Skin epidermis (tissue), 12 donors: ENCODE measurements around the gene MYO1H.
A peak's percentile ranks its signal among the peaks of the same experiment; 100 is the strongest.
"Not testable (repeated sequence)": the region's sequence is repeated elsewhere in the genome, so short reads cannot be mapped to it uniquely, and the experiment has no call there.

ENCODE experiments used
- H3K27ac ChIP-seq, 21 experiments: fragments of 200-600 bp; sonication (generic) in 11 of 21; one replicate each; pipeline ENCODE4 v1.5.0; 2020; ENCODE audit warnings: mild to moderate bottlenecking in 3 of 21, inconsistent platforms in 2 of 21, moderate library complexity in 2 of 21
- H3K4me3 ChIP-seq, 7 experiments: fragments of 200-600 bp; sonication (generic) in 2 of 7; one replicate each; pipeline ENCODE4 v1.5.0; 2020; ENCODE audit warnings: inconsistent platforms in 2 of 7, mild to moderate bottlenecking in 2 of 7, moderate library complexity in 1 of 7

MYO1H gene

DNA sequence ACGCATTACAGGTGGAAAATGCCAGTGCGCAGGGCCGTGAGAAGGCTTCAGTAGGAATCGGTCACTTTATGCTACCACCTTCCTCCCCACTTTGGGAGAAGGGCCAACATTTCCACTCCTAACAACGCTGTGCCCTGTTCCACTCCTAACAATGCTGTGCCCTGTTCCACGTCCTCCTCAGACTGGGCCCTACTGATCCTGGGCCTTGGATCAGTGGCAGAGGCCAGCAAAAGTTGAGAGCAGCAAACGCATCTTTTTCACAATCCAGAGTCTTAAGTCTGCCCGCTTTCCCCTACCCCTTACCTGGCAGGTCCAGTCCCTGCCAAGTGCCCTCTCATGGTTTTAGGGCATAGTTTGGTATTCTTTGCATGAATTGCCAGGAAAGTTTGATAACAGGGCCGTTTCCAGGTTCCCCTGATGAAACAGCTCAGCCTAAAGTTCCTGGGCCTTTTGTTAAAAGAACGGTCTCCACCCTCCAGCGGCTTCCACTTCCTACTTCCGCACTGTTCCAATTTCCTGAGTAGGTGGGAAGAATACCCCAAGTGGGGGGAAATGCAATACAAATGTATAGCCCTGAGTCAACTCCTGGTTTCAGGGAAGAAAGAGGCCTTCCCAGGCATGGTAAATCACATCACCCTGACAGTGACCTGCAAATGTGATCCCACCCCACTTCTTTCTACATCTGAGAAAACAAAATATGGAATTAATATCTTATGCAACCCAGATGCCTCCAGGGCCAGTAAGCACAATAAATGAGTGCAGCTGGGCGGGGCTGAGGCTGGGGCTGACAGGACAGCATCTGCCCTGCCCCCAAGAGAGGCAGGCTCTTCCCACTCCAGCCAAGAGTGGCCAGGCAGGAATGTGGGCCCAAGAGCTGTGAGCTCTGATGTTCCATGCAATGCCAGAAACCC lies 114.4 kb downstream of the MYO1H start:
- Histone ChIP-seq H3K27ac (peak overlapping the region; percentile 35 to 94 (median 87)), H3K4me3 (no peak overlapping the region)

DNA sequence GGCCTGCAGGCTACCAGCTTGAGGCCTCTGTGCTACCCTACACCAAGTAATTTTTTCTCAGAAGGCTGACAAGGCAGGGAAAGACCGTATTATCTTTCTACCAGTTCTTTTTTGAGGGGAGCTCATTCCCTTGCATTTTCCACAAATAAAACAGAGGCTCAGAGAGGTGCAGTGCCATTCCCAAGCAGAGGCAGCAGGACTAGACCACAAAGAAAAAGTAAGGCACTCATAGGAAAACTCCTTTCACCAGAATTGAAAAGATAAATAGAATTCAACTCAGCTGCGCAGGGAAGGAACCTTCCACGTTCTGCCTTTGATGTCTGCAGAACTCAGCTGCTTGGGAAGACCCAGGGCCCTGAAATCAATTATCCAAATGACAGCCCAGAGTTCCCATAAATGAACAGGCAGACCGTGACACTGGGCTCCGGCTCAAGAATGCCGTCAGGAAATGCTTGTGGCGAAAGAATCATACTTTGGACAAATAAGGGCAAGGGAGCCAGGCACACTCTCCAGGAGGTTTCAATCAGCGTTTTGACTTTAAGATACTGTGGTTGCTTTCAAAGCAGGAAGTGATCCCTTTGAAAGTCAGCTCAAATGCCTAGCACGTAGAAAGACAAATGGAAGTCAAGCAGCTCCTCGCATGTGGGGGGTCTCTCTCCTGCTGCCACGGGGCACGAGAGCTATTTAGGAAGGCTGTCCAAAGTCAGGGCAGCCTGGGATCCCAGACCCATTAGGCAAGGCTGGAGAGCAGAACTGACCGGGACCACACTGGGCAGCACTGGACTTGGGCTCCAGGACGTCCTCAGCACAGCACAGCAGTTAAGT lies 115.4 kb downstream of the MYO1H start:
- peak overlapping the region; percentile 40 to 94 (median 85) for H3K27ac ChIP-seq
- peak overlapping the region in 1 of 7 experiments; percentile 6 for H3K4me3 ChIP-seq

DNA sequence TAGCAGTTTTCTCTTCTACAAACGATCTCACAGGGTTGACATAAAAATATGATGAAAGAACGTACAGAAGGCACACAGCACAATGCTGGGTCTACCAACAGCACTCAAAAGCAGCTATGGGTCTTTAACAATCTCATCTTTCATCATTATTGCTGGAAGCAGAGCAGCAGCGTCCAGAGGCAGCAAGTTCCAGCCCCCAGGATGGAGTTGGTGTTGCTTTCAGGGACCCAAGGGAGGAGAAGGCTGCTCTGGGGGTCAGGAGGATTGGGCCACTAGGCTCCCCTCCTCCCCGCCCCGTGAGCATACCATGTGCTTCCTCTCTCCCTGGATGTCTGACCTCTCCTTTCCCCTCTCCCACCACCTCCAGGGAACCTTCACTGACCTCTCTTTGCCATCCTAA lies 116.1 kb downstream of the MYO1H start:
- peak overlapping the region in 1 of 7 experiments; percentile 6 for H3K4me3 ChIP-seq
- H3K27ac ChIP-seq: peak overlapping the region; percentile 40 to 94 (median 85)

DNA sequence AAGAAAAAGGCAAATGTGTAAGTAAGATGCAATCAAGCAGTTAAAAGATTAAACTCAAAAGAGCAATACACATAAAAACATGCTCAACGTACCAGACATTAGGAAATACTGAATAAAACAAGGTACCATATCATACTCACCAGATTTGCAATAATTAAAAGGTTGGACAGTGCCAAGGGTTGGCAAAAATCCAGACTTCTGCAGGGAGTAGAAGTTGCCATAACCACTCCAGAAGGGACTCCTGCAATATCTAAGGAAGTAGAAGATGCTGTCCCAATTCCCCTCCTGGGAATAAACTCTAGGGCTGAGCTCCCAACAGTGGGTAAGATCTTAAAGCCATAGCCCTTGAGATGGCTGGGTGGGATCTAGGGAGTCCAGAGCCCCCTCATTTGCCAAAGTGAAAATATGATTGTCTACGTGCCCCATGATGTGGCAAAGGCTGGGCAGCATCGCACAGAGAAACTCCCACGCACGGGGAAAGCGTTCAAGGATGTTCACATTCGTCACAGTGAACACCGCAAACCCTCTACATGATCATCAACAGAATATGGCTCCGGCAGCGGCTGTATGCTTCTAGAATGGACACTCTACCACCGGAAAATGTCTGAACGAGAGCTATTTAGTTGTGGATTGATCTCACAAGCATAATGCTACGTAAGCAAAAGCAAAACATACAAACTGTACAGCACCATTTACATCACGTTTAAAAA lies 117.1 kb downstream of the MYO1H start:
- peak overlapping the region in 13 of 21 experiments; percentile 21 to 94 (median 87) for H3K27ac ChIP-seq
- H3K4me3 ChIP-seq: no peak overlapping the region

DNA sequence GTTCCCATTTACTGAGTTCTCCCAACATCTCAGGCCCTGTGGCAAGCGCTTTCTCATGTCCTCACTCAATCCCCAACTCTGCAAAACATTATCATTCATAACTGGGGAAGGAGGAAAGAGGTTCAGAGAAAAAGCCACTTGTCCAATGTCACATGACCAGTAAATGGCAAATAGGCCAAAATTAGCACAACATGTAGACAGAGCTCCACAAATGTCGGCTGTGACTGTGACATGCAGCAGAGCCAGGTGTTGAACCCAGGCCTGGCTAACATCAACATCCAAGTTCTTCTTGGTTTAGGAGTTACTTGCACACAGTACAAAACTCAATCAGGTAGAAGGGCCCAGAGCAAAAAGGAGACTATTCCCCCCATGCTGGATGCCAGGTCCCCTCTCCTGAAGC lies 118.6 kb downstream of the MYO1H start:
- Histone ChIP-seq H3K27ac (peak overlapping the region in 8 of 21 experiments; percentile 7 to 82 (median 64)), H3K4me3 (no peak overlapping the region)

DNA sequence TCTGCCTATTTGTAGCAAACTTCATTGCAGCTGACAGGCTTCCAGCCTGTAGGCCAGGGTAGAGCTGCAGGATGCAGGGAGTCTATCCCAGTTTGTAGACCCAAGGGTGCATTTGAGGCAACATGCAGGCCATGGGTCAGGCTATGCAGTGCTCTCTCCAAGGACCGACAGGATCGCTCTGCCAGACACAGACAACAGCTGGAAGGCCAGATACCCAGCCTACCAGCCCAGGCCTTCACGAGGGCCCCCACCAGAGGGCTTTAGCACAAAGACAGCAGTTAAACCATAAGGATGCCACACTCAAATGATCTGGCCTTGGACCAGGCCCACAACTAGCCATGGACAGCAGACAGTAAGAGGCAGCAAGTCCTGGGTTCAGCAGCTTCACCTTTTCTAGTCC lies 119.1 kb downstream of the MYO1H start:
- peak overlapping the region in 12 of 21 experiments; percentile 7 to 76 (median 44) for H3K27ac ChIP-seq
- H3K4me3 ChIP-seq: no peak overlapping the region

DNA sequence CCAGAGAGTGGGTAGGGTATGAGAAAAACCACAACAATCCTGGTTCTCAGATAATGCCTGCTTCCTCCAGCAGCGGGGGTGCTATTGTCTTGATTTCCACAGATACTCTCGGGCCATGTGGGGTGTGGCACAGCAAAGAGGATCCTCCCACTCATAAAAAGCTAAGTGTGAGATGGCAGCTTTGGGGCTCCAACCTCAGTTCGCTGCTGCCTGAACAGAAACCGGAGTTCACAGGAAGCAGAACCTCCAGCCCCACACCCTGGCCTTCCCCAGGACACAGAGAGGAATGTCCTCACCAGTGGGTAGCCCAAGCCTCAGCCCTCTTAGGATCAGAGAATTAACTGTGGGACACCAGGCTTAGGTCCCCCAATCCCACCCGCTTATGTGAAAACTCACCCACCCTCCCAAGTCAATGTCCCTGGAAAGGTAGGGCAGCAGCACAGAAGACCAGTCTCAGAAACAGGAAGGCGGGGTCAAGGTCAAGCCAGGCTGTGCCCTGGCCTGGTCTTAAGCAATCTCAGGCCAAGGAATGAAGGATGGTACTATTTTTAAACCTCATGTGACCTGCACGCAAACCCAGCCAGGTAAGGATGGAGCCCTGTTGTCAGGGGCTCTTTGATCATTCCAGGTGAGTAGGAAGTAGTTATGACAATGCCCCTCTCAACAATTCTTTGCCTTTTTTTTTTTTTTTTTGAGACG lies 120.4 kb downstream of the MYO1H start:
- peak overlapping the region in 14 of 21 experiments; percentile 1 to 76 (median 44) for H3K27ac ChIP-seq
- H3K4me3 ChIP-seq: no peak overlapping the region

DNA sequence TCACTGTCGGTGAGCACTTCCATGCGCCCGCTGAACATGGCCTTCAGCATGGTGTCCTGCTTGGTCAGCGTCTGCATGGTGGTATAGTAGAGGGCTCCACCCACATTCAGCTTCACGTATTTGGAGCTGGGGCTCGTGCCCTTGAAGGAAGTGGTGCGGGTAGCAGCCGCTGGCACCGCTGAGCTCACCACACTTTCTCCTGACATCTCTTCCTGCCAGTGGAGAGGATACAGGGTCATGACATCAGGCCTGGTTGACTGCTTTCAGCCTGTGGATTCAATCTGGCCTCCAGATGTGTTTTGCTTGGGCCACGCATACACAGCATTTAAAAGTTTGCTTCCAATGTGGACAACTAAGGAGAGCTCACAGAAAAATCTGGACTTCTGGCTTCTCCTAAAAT lies 121.8 kb downstream of the MYO1H start:
- no peak overlapping the region for H3K4me3 ChIP-seq
- H3K27ac ChIP-seq: peak overlapping the region in 9 of 21 experiments; percentile 6 to 62 (median 25)

DNA sequence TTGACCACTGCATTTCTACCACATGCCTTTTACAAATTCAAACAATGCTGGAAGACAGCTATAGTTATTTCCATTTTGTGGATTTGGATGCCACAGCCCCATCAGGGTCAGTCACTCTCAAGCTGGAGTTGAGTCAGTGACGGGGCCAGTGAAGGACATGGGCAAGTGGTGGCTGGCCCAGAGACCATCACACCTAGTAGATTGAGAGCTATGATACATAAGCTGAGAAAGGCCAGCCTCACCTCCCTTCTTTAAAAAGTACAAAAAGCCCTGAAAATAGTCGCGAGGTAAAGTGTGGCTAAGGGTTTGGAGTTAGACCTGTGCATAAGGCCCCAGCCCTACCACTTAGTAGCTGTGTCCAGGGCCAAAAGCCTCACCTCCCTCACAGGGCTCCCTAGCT lies 125.3 kb downstream of the MYO1H start:
- Histone ChIP-seq H3K4me3 (no peak overlapping the region), H3K27ac (peak overlapping the region in 1 of 21 experiments; percentile 24)

DNA sequence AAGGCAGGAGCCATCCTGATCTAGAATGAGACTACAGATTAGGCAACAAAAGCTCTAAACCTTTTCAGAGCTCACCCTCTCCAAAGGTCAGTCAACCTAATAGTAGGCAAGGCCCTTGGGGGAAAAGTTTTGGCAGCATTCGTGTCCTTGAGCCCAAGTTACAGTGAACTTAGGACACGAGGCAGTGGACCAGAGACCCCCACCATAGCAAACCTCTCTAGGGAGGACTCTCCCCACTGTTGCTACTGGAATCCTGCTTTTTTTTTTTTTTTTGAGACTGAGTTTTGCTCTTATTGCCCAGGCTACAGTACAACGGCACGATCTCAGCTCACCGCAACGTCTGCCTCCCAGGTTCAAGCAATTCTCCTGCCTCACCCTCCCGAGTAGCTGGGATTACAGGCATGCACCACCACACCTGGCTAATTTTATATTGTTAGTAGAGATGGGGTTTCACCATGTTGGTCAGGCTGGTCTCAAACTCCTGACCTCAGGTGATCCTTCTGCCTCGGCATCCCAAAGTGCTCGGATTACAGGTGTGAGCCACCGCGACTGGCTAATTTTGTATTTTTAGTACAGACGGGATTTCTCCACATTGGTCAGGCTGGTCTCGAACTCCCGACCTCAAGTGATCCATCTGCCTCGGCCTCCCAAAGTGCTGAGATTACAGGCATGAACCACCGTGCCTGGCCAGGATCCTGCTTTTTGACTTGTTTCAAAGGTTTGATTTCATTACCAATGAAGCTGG lies 126.0 kb downstream of the MYO1H start:
- not testable (repeated sequence) for H3K4me3 ChIP-seq
- peak overlapping the region in 1 of 21 experiments; percentile 24 for H3K27ac ChIP-seq

DNA sequence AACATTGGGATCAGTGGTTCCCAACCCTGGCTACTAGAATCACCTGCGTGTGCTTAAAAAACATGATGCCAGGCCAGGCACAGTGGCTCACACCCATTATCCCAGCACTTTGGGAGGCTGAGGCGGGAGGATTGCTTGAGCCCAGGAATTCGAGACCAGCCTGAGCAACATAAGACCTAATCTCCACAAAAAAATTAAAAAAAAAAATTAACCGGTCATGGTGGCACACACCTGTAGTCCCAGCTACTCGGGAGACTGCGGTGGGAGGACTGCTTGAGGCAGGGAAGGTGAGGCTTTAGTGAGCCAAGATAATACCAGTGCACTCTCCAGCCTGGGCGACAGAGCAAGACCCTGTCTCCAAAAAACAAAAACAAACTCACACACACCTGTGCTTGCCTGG lies 127.4 kb downstream of the MYO1H start:
- Histone ChIP-seq H3K4me3 (peak overlapping the region in 1 of 7 experiments; percentile 93), H3K27ac (peak overlapping the region in 4 of 21 experiments; percentile 12 to 100 (median 98))

DNA sequence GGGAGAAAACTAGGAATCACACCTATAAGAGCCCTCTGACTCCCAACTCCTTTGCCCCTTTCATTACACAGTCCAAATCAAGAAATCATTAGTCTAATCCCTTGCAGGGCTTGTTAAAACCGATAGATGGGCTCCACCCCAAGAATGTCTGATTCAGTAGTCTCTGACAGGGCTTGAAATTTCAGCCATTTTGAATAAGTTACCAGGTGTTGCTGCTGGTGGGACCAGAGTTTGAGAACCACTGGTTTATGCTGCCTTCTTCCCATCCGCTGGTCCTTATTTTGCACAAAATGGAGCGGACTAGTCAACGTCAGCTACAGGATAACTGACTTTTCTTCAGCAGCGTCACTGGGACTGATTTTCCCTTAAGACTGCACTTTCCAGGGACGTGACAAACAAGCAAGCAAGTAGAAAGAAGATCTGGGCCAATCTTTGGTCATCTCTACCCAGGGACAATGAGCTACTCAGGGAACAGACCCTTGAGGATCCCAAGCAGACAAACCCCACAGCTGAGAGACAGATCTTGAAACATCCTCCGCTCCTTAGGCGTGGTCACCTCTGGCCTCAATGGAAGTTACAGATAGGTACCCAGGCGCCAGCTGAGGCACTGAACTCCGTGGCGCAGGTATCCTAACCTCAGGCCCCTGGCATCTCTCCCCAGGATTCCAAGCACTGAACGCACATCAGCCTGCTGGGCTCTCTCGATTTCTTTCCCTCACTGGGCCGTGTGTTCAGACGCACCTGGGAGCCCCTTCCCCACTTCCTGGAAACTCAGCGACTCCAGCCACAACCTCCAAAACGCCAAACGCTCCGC lies 128.5 kb downstream of the MYO1H start:
- H3K27ac ChIP-seq: peak overlapping the region in 20 of 21 experiments; percentile 96 to 100 (median 100)
- peak overlapping the region; percentile 77 to 100 (median 95) for H3K4me3 ChIP-seq

DNA sequence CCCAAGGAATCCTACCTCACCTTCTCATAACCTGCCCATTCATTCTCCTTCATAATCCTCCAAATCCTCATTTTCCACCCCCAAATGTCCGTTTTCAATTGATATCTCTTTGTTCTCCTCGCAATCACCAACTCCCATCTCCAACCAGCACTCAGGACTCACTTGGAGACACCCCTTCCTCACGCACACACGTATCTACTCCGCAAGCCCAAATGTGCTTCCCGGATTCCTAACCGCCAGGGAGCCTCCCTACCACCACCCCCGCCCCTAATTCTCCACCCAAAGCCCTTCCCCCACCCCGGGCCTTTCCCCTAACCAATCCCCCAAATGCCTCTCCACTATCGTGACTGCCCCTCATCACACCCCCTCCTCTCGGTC lies 129.1 kb downstream of the MYO1H start:
- Histone ChIP-seq H3K27ac (peak overlapping the region; percentile 96 to 100 (median 100)), H3K4me3 (peak overlapping the region; percentile 77 to 100 (median 95))

DNA sequence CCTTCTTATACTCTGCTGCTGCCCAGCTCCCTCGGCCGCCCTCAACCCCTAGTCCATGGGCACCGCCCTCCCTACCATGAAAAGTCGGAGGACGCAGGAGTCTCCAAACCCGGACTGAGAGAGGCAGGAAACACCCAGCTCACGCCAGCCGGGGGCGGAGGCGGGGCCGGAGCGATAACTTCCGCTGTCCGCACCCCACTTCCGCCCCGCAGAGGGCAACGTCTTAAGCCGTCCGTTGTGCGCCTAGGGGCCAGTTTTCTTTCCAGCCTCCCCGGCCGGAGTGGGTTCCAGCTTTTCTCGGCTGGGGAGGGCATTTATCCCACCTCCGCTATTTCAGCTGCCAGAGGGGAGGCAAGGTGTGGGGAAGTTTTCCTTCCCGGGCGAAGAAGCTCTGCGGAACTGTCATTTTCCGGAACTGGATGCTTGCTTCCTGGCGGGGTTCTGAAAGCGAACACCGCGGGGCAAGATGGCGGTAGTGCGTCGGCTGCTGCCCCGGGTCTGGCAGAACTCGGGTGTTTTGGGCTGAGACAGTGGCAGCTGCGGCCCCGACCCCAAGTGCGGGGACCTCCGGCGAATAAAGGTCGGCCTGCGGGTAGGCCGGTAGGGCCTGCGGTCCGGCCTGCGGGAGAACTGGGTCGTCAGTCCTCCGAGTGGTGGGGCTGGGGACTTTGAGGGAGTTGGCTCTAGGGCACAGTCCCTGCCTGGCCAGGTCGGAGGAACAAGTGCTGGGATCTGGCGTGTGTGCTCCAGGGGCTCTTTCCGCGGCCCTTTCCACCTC lies 129.7 kb downstream of the MYO1H start, which contains the start of the genes KCTD10 and UBE3B:
KCTD10 (minus strand) TSS at position 116 of the 778 bp plus-strand sequence; CDS start at position 78, 38 bp downstream.
UBE3B (plus strand) TSS at position 450 of the 778 bp plus-strand sequence. CDS start 5,918 bp downstream, outside the sequence.
- Histone ChIP-seq H3K27ac (peak within 1 kb of the TSS; percentile 96 to 100 (median 100)), H3K4me3 (peak within 1 kb of the TSS; percentile 77 to 100 (median 95))

DNA sequence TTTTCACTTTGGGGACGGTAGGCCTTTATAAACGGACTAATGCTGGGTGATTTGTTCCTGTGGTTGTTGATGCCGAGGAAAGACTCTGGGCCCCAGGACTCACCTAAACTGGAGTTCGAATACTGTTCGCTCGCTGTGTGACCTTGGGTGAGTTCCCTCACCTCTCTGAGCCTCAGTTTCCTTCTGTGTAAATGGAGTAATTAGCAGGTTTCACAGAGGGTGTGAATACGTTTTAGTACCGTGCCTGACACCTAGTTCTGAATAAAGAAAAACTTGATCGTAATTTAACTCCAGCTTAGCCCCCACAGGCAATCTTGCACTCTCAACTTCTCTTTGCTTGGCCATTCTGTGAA lies 130.2 kb downstream of the MYO1H start:
- Histone ChIP-seq H3K4me3 (peak overlapping the region; percentile 77 to 100 (median 95)), H3K27ac (peak overlapping the region; percentile 96 to 100 (median 100))

DNA sequence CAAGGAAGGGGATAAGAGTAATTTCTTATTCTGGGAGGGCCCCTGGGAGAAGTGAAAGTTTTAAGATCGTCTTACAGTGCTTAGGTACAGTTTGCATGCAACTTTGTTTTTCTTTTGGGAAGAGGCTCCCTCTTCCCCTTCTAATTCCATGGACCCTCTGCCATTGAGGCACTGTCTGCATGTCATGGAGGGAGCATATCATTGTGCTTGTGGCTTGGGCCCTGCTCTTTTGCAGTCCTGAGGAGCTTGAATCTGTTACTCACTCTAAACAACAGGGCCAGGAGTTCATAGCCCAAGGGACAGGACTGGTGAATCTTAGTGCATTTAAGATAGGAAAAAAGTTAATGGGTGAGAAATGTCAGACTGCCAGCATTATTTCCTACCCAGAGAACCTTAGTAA lies 132.1 kb downstream of the MYO1H start:
- Histone ChIP-seq H3K4me3 (no peak overlapping the region), H3K27ac (no peak overlapping the region)

DNA sequence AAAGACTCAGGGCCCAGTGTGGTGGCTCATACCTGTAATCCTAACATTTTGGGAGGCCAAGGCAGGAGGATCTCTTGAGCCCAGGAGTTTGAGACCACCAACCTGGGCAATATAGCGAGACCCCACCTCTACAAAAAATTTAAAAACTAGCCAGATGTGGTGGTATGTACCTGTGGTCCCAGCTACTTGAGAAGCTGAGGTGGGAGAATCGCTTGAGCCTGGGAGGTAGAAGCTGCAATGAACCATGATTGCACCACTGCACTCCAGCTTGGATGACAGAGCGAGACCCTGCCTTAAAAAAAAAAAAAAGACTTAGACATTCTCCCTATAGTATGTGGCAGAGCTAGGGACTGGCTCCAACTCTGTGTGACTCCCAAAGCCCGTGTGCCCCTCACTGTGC lies 132.7 kb downstream of the MYO1H start:
- H3K27ac ChIP-seq: no peak overlapping the region
- no peak overlapping the region for H3K4me3 ChIP-seq
